Fibroblast of skin of abdomen (primary cell): ENCODE data around the gene FBXO46.
"Not testable (repeated sequence)": the region's sequence is repeated elsewhere in the genome, so short reads cannot be mapped to it uniquely, and the experiment has no call there.

ENCODE experiments used
- DNase-seq: peaks from one replicate; pipeline ENCODE4 v3.0.0-alpha.2; 2013

FBXO46 gene

GRCh38 chr19:45717983-45718650 is 12.6 kb downstream of the FBXO46 start:
- no peak for DNase-seq

- peak; percentile 99 for DNase-seq
Measured at GRCh38 chr19:45717131-45717982, 13.3 kb downstream of the FBXO46 start.

- DNase-seq: peak; percentile 13
Measured at GRCh38 chr19:45716359-45717130, 14.2 kb downstream of the FBXO46 start.

- no peak for DNase-seq
Measured at GRCh38 chr19:45715139-45715538, 15.6 kb downstream of the FBXO46 start.

- DNase-seq: no peak
Measured at GRCh38 chr19:45713141-45713540, 17.6 kb downstream of the FBXO46 start.

- DNase-seq: no peak
Measured at GRCh38 chr19:45712699-45713067, 18.0 kb downstream of the FBXO46 start.

- DNase-seq: no peak
Measured at GRCh38 chr19:45711851-45712698, 18.6 kb downstream of the FBXO46 start.

GRCh38 chr19:45710356-45711130 is 20.2 kb downstream of the FBXO46 start:
- DNase-seq: no peak

GRCh38 chr19:45705710-45706415 is 24.8 kb downstream of the FBXO46 start:
- DNase-seq: no peak

- DNase-seq: no peak
Measured at GRCh38 chr19:45705115-45705514, 25.6 kb downstream of the FBXO46 start.

GRCh38 chr19:45701676-45702075 is 29.0 kb downstream of the FBXO46 start:
- no peak for DNase-seq

GRCh38 chr19:45693106-45693788 is 37.4 kb downstream of the FBXO46 start:
- peak; percentile 62 for DNase-seq

- DNase-seq: peak; percentile 100
Measured at GRCh38 chr19:45692187-45693105, 38.2 kb downstream of the FBXO46 start, which contains the start of gene QPCTL. QPCTL (plus strand) TSS chr19:45692666; CDS start chr19:45692704, 38 bp downstream.

- DNase-seq: peak; percentile 95
Measured at GRCh38 chr19:45691516-45692186, 39.0 kb downstream of the FBXO46 start, which contains the start of gene SNRPD2. SNRPD2 (minus strand) TSS chr19:45691953; CDS start chr19:45691888, 65 bp downstream.

- DNase-seq: no peak
Measured at GRCh38 chr19:45687599-45687998, 43.1 kb downstream of the FBXO46 start.

- DNase-seq: not testable (repeated sequence)
Measured at GRCh38 chr19:45685045-45685444, 45.7 kb downstream of the FBXO46 start.

GRCh38 chr19:45682908-45683307 is 47.8 kb downstream of the FBXO46 start:
- no peak for DNase-seq

- DNase-seq: no peak
Measured at GRCh38 chr19:45682117-45682516, 48.6 kb downstream of the FBXO46 start.
